DOHH2 (cell line): Measurements from ENCODE around the gene PTPN2.

ENCODE experiments used
- EZH2phosphoT487 ChIP-seq: fragments of 200-600 bp; sonication (generic); IDR thresholded peaks from 2 replicates; pipeline ENCODE4 v1.6.1; 2017; ENCODE audit warnings: borderline replicate concordance, mild to moderate bottlenecking, antibody characterized with exemption, low read length, moderate library complexity, mixed read lengths
- TF ChIP-seq, protein P1 (sequence below): fragments of 200-600 bp; sonication (generic); IDR thresholded peaks from one replicate; pipeline ENCODE4 v1.5.1; 2014; ENCODE audit warnings: antibody characterized with exemption, mild to moderate bottlenecking, low read depth, low read length; ENCODE audit not compliant: poor library complexity, severe bottlenecking

DNA sequence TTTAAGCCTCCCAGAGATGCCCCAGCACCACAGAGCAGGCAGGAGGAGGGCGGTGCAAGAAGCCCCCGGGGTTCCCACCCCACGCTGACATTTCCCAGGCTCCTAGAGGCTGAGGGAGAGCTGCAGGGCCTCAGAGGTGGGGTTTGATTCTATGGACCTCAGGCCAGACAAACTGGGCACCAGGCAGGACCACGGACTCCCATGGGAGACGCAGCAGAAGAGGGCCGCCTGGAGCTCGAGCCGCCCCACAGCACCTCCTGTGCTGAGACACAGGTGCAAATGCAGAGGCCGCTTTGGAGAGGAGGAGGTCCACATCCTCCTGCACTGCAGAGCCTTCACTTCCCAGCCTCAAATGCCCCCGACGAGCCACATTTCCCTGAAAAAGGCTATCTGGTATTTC, 118.5 kb downstream of the PTPN2 start:
- TF ChIP-seq, protein P1, sequence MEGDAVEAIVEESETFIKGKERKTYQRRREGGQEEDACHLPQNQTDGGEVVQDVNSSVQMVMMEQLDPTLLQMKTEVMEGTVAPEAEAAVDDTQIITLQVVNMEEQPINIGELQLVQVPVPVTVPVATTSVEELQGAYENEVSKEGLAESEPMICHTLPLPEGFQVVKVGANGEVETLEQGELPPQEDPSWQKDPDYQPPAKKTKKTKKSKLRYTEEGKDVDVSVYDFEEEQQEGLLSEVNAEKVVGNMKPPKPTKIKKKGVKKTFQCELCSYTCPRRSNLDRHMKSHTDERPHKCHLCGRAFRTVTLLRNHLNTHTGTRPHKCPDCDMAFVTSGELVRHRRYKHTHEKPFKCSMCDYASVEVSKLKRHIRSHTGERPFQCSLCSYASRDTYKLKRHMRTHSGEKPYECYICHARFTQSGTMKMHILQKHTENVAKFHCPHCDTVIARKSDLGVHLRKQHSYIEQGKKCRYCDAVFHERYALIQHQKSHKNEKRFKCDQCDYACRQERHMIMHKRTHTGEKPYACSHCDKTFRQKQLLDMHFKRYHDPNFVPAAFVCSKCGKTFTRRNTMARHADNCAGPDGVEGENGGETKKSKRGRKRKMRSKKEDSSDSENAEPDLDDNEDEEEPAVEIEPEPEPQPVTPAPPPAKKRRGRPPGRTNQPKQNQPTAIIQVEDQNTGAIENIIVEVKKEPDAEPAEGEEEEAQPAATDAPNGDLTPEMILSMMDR: no peak
- TF ChIP-seq EZH2phosphoT487: no peak
